HepG2 (cell line): Measurements from ENCODE around the gene ARHGAP15.

Experiments
- HCFC1 ChIP-seq: fragments of 150-350 bp; IDR thresholded peaks from 2 replicates; pipeline ENCODE4 v1.6.1; 2014; ENCODE audit warnings: low read depth, low read length
- HINFP ChIP-seq: sonication (generic); formaldehyde crosslinking; IDR thresholded peaks from 2 replicates; pipeline ENCODE4 v1.4.0; 2020; ENCODE audit warnings: low read depth, mild to moderate bottlenecking, missing genetic modification reagents
- PBX3 ChIP-seq: sonication (generic); formaldehyde crosslinking; IDR thresholded peaks from 2 replicates; pipeline ENCODE4 v1.8.1; 2023; ENCODE audit warnings: missing genetic modification reagents, inconsistent platforms, borderline replicate concordance
- SNAPC2 ChIP-seq: sonication (generic); formaldehyde crosslinking; IDR thresholded peaks from 2 replicates; pipeline ENCODE4 v1.8.1; 2022; ENCODE audit warnings: mild to moderate bottlenecking, missing genetic modification reagents
- SP1 ChIP-seq, 2 experiments: fragments of 450-650 bp in 1 of 2; sonication (generic) in 1 of 2; formaldehyde crosslinking in 1 of 2; IDR thresholded peaks; 2 replicates each; pipeline versions ENCODE4 v1.4.0 to v1.6.1; 2016 to 2020; ENCODE audit warnings: missing genetic modification reagents in 1 of 2
- ZNF629 ChIP-seq: sonication (generic); formaldehyde crosslinking; conservative IDR thresholded peaks from 2 replicates; pipeline ENCODE4 v1.5.0; 2020; ENCODE audit warnings: missing genetic modification reagents

GRCh38 chr2:143691121-143691520 is 561.9 kb downstream of the ARHGAP15 start:
- TF ChIP-seq HCFC1: no peak
- no peak for TF ChIP-seq SNAPC2
- no peak for TF ChIP-seq PBX3
- no peak for TF ChIP-seq SP1 (IDR thresholded peaks at IDR 0.05)
- no peak for TF ChIP-seq SP1 (CRISPR knock-in tag; IDR thresholded peaks at IDR 0.05)
- TF ChIP-seq ZNF629 (CRISPR knock-in tag): no peak
- TF ChIP-seq HINFP (CRISPR knock-in tag): no peak
